Globus pallidus (tissue), 1 donor: Measurements from ENCODE around the gene LRP6.
"Not testable (repeated sequence)": the region's sequence is repeated elsewhere in the genome, so short reads cannot be mapped to it uniquely, and the experiment has no call there.

Source experiments
- DNase-seq: peaks from one replicate; pipeline ENCODE4 v3.0.0-alpha.2; 2015; ENCODE audit warnings: low spot score

The LRP6 gene

GRCh38 chr12:12121061-12121460 is 145.8 kb downstream of the LRP6 start:
- no peak for DNase-seq

- DNase-seq: no peak
Observed at GRCh38 chr12:12116677-12117076, 150.2 kb downstream of the LRP6 start.

GRCh38 chr12:12115514-12115913 is 151.3 kb downstream of the LRP6 start:
- DNase-seq: peak; percentile 36

GRCh38 chr12:12110923-12111555 is 155.8 kb downstream of the LRP6 start:
- DNase-seq: not testable (repeated sequence)

GRCh38 chr12:12108441-12109058 is 158.3 kb downstream of the LRP6 start:
- no peak for DNase-seq

- DNase-seq: no peak
Observed at GRCh38 chr12:12107678-12108077, 159.2 kb downstream of the LRP6 start.

GRCh38 chr12:12099102-12099501 is 167.7 kb downstream of the LRP6 start:
- no peak for DNase-seq

- DNase-seq: no peak
Observed at GRCh38 chr12:12098691-12099015, 168.2 kb downstream of the LRP6 start.

- DNase-seq: no peak
Observed at GRCh38 chr12:12097891-12098690, 168.8 kb downstream of the LRP6 start.

- DNase-seq: no peak
Observed at GRCh38 chr12:12095021-12095420, 171.8 kb downstream of the LRP6 start.

- no peak for DNase-seq
Observed at GRCh38 chr12:12094481-12094880, 172.4 kb downstream of the LRP6 start.

GRCh38 chr12:12091977-12092663 is 174.7 kb downstream of the LRP6 start:
- no peak for DNase-seq

GRCh38 chr12:12091071-12091470 is 175.8 kb downstream of the LRP6 start:
- no peak for DNase-seq

GRCh38 chr12:12088761-12089160 is 178.1 kb downstream of the LRP6 start:
- no peak for DNase-seq

- no peak for DNase-seq
Observed at GRCh38 chr12:12088147-12088546, 178.7 kb downstream of the LRP6 start.

GRCh38 chr12:12087693-12088034 is 179.2 kb downstream of the LRP6 start:
- no peak for DNase-seq

GRCh38 chr12:12086973-12087692 is 179.7 kb downstream of the LRP6 start:
- no peak for DNase-seq

- DNase-seq: no peak
Observed at GRCh38 chr12:12086362-12086761, 180.5 kb downstream of the LRP6 start.

- no peak for DNase-seq
Observed at GRCh38 chr12:12083688-12084087, 183.2 kb downstream of the LRP6 start.

- DNase-seq: peak; percentile 65
Observed at GRCh38 chr12:12081836-12082497, 184.9 kb downstream of the LRP6 start.

GRCh38 chr12:12079291-12079690 is 187.6 kb downstream of the LRP6 start:
- no peak for DNase-seq
